Nephron progenitor cell (in vitro differentiated cells): ENCODE measurements around the gene RPGRIP1.
"Not testable (repeated sequence)": the region's sequence is repeated elsewhere in the genome, so short reads cannot be mapped to it uniquely, and the experiment has no call there.

Source experiments
- DNase-seq: peaks from one replicate; pipeline ENCODE4 v3.0.0; 2021
- H3K27ac Mint-ChIP-seq: 2 replicates; pipeline ENCODE4 v1.8.0; 2021; ENCODE audit warnings: mild to moderate bottlenecking, moderate library complexity, mixed read lengths
- H3K27me3 Mint-ChIP-seq: 2 replicates; pipeline ENCODE4 v1.8.0; 2021; ENCODE audit warnings: mild to moderate bottlenecking, low read depth, mixed read lengths; ENCODE audit not compliant: poor library complexity
- H3K36me3 Mint-ChIP-seq: 2 replicates; pipeline ENCODE4 v1.8.0; 2021; ENCODE audit warnings: low read depth, mixed read lengths
- H3K4me1 Mint-ChIP-seq: 2 replicates; pipeline ENCODE4 v1.8.0; 2021; ENCODE audit warnings: mixed read lengths
- H3K4me3 Mint-ChIP-seq: 2 replicates; pipeline ENCODE4 v1.8.0; 2021; ENCODE audit warnings: mild to moderate bottlenecking, moderate library complexity, mixed read lengths
- H3K9me3 Mint-ChIP-seq: 2 replicates; pipeline ENCODE4 v1.8.0; 2021; ENCODE audit warnings: mild to moderate bottlenecking, moderate library complexity, mixed read lengths
- CTCF ChIP-seq: fragments of 200-600 bp; sonication (generic); IDR thresholded peaks from 2 replicates; pipeline ENCODE4 v1.5.0; 2021; ENCODE audit warnings: antibody characterized with exemption

Gene RPGRIP1

GRCh38 chr14:21248739-21249411 lies 31.0 kb upstream of the RPGRIP1 start:
- Mint-ChIP-seq H3K4me1 (no peaks in the 10 kb centered on the region), H3K4me3 (no peak overlapping the region), H3K27ac (no peak overlapping the region), H3K27me3 (no peaks in the 10 kb centered on the region), H3K9me3 (peaks cover 22% of the 10 kb centered on the region), H3K36me3 (peaks cover 95% of the 10 kb centered on the region)
- TF ChIP-seq CTCF, result no peak
- no peak for DNase-seq

- H3K36me3 Mint-ChIP-seq, result peaks cover 100% of the 10 kb centered on the region
- no peak for DNase-seq
- H3K4me3 Mint-ChIP-seq, result no peak overlapping the region
- peaks cover 25% of the 10 kb centered on the region for H3K9me3 Mint-ChIP-seq
- no peak for TF ChIP-seq CTCF
- no peaks in the 10 kb centered on the region for H3K4me1 Mint-ChIP-seq
- H3K27me3 Mint-ChIP-seq, result no peaks in the 10 kb centered on the region
- H3K27ac Mint-ChIP-seq, result no peak overlapping the region
These were observed 28.7 kb upstream of the RPGRIP1 start for GRCh38 chr14:21251215-21251614.

DNA sequence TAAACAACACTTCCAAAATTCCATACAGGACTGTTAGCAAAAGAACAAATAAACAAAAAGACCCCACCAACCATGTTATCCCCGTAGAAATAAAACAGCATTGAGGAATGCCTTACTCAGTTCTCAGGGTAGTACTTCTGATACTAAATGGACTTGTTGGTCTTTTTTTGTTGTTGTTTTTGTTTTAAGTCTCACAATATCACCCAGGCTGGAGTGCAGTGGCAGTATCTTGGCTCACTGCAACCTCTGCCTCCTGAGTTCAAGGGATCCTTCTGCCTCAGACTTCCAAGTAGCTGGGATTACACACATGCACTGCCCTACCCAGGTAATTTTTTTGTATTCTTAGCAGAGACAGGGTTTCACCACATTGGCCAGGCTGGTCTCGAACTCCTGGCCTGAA lies 27.7 kb upstream of the RPGRIP1 start:
- TF ChIP-seq CTCF, result no peak
- no peaks in the 10 kb centered on the region for H3K27me3 Mint-ChIP-seq
- H3K4me1 Mint-ChIP-seq, result peaks cover 6% of the 10 kb centered on the region
- H3K27ac Mint-ChIP-seq, result no peak overlapping the region
- no peak for DNase-seq
- peaks cover 25% of the 10 kb centered on the region for H3K9me3 Mint-ChIP-seq
- H3K4me3 Mint-ChIP-seq, result no peak overlapping the region
- peaks cover 100% of the 10 kb centered on the region for H3K36me3 Mint-ChIP-seq

GRCh38 chr14:21255385-21256101 lies 24.3 kb upstream of the RPGRIP1 start:
- no peak for TF ChIP-seq CTCF
- Mint-ChIP-seq H3K27me3 (no peaks in the 10 kb centered on the region), H3K27ac (peak overlapping the region; percentile 25), H3K9me3 (peaks cover 17% of the 10 kb centered on the region), H3K36me3 (peaks cover 97% of the 10 kb centered on the region), H3K4me3 (peak overlapping the region; percentile 4), H3K4me1 (peaks cover 22% of the 10 kb centered on the region)
- DNase-seq, result no peak

- H3K27me3 Mint-ChIP-seq, H3K27ac Mint-ChIP-seq, DNase-seq: not testable (repeated sequence)
- H3K4me3 Mint-ChIP-seq, result peak overlapping the region; percentile 4
- H3K36me3 Mint-ChIP-seq, result peaks cover 96% of the 10 kb centered on the region
- H3K9me3 Mint-ChIP-seq, result peaks cover 14% of the 10 kb centered on the region
- peaks cover 24% of the 10 kb centered on the region for H3K4me1 Mint-ChIP-seq
These were observed 23.8 kb upstream of the RPGRIP1 start for GRCh38 chr14:21256102-21256447.

DNA sequence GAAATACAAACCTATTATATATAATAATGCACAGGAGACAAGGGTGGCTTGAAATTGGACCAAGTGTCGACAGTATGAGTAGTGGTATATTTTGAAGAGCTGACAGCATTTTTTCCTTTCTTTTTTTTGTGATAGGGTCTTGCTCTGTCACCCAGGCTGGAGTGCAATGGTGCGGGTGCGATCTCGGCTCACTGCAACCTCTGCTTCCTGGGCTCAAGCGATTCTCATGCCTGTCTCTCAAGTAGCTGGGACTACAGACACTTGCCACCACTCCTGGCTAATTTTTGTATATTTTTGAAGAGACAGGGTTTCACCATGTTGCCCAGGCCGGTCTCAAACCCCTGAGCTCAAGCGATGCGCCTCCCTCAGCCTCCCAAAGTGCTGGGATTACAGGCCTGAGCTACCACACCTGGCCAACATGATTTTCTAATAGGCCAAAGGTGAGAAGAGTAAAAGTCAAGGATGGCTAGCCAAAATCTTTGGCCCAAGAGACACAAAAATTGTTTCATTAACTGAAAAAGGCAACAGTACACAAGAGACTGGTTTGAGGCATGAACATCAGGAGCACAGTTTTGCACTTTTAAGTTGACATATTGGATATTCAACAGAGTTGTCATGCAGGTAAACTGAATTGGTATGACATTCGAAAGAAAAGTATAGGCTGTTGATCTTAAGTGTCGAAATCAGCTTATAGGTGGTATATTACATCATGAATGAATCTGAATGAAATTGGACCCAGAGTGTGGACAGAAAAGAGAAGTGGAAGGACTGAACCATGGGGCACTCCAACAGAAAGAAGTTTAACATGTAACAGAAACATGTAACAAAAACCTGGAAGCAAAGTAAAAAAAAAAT lies 23.1 kb upstream of the RPGRIP1 start:
- peaks cover 8% of the 10 kb centered on the region for H3K9me3 Mint-ChIP-seq
- peaks cover 96% of the 10 kb centered on the region for H3K36me3 Mint-ChIP-seq
- TF ChIP-seq CTCF, result no peak
- no peak overlapping the region for H3K4me3 Mint-ChIP-seq
- H3K27ac Mint-ChIP-seq, result peak overlapping the region; percentile 30
- peaks cover 31% of the 10 kb centered on the region for H3K4me1 Mint-ChIP-seq
- DNase-seq, result no peak
- no peaks in the 10 kb centered on the region for H3K27me3 Mint-ChIP-seq
